GM18868 (cell line): ENCODE results near the gene EXOC3L4.

ENCODE experiments used
- ATAC-seq: cut with Tn5 transposase; IDR thresholded peaks from one replicate; pipeline ENCODE4 v1.9.1; 2021; ENCODE audit warnings: mild to moderate bottlenecking, moderate library complexity; ENCODE audit not compliant: unreplicated experiment

EXOC3L4 gene

GRCh38 chr14:103070263-103070885, 24.2 kb upstream of the EXOC3L4 start:
- no peak for ATAC-seq

GRCh38 chr14:103070971-103071542, 23.5 kb upstream of the EXOC3L4 start:
- ATAC-seq = no peak

- no peak for ATAC-seq
Measured at GRCh38 chr14:103071544-103072251, 22.8 kb upstream of the EXOC3L4 start.

- no peak for ATAC-seq
Measured at GRCh38 chr14:103072595-103073366, 21.7 kb upstream of the EXOC3L4 start.

GRCh38 chr14:103073367-103073875, 21.1 kb upstream of the EXOC3L4 start:
- ATAC-seq = no peak

- no peak for ATAC-seq
Measured at GRCh38 chr14:103073876-103074728, 20.4 kb upstream of the EXOC3L4 start.

- ATAC-seq = no peak
Measured at GRCh38 chr14:103074729-103075367, 19.7 kb upstream of the EXOC3L4 start.

GRCh38 chr14:103078420-103078749, 16.1 kb upstream of the EXOC3L4 start:
- ATAC-seq = peak; percentile 53

GRCh38 chr14:103078860-103079587, 15.5 kb upstream of the EXOC3L4 start:
- no peak for ATAC-seq

- ATAC-seq = no peak
Measured at GRCh38 chr14:103081951-103082350, 12.6 kb upstream of the EXOC3L4 start.

- no peak for ATAC-seq
Measured at GRCh38 chr14:103084021-103084919, 10.3 kb upstream of the EXOC3L4 start, which contains the start of gene LBHD2. TSS of gene LBHD2 (plus strand) at chr14:103084210. CDS start at chr14:103086013, 1,803 bp downstream.

GRCh38 chr14:103085106-103086091, 9.1 kb upstream of the EXOC3L4 start:
- ATAC-seq = no peak

GRCh38 chr14:103086771-103087342, 7.7 kb upstream of the EXOC3L4 start:
- ATAC-seq = no peak

GRCh38 chr14:103087343-103087835, 7.1 kb upstream of the EXOC3L4 start:
- ATAC-seq = no peak

- no peak for ATAC-seq
Measured at GRCh38 chr14:103088921-103089320, 5.6 kb upstream of the EXOC3L4 start.
